ENCODE measurements around the gene PODXL.

DNA sequence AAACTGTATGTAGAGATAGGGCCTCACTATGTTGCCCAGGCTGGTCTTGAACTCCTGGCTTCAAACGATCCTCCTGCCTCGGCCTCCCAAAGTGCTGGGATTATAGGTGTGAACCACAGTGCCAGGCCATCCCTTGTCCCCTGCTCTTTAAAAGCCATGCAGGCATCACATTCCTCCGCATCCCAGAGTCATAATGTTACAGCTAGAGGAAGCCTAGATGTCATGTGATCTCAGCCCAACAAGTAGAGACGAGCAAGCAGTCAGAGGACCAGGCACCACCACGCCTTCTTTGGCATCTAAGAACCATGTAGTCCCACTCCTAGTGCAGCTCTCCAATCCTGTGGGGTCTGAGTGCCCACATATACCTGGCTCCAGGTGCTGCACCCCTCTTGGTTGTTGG is 13.1 kb downstream of the PODXL start:
- TF ChIP-seq, protein P1, sequence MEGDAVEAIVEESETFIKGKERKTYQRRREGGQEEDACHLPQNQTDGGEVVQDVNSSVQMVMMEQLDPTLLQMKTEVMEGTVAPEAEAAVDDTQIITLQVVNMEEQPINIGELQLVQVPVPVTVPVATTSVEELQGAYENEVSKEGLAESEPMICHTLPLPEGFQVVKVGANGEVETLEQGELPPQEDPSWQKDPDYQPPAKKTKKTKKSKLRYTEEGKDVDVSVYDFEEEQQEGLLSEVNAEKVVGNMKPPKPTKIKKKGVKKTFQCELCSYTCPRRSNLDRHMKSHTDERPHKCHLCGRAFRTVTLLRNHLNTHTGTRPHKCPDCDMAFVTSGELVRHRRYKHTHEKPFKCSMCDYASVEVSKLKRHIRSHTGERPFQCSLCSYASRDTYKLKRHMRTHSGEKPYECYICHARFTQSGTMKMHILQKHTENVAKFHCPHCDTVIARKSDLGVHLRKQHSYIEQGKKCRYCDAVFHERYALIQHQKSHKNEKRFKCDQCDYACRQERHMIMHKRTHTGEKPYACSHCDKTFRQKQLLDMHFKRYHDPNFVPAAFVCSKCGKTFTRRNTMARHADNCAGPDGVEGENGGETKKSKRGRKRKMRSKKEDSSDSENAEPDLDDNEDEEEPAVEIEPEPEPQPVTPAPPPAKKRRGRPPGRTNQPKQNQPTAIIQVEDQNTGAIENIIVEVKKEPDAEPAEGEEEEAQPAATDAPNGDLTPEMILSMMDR (IDR thresholded peaks at IDR 0.05; ENCODE audit: extremely low read depth in 1 of 2, insufficient read depth in 1 of 2, low read depth in 1 of 2, low read length in 2 of 2), result no peak
- no peak for TF ChIP-seq EZH2 (IDR thresholded peaks at IDR 0.05; ENCODE audit: borderline replicate concordance, low read depth, low read length, severe bottlenecking)
- no peak for TF ChIP-seq POLR2A (IDR thresholded peaks at IDR 0.05; ENCODE audit: low read depth, low read length)
- TF ChIP-seq POLR2AphosphoS5 (IDR thresholded peaks at IDR 0.05; ENCODE audit: insufficient read depth, low read depth, low read length), result no peak
- TF ChIP-seq JUN (IDR thresholded peaks at IDR 0.05; ENCODE audit: borderline replicate concordance, insufficient read depth, insufficient read length, low read depth), result no peak
- no peak for TF ChIP-seq MYC (IDR thresholded peaks at IDR 0.05; ENCODE audit: low read depth, low read length)
- TF ChIP-seq, protein P2, sequence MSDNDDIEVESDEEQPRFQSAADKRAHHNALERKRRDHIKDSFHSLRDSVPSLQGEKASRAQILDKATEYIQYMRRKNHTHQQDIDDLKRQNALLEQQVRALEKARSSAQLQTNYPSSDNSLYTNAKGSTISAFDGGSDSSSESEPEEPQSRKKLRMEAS (IDR thresholded peaks at IDR 0.05; ENCODE audit: insufficient read depth, insufficient read length), result no peak

Data from endothelial cell of umbilical vein (primary cell).